RWPE1 (cell line): Measurements from ENCODE around the gene MANEAL.
A peak's percentile ranks its signal among the peaks of the same experiment; 100 is the strongest.

Experiments
- CTCF ChIA-PET: fragments of 350-600 bp; sonication (Branson Sonifier 250); formaldehyde crosslinking; extraction: SDS; loops from one replicate; lab custom pipeline; 2021; lab: Yijun Ruan, JAX
- POLR2A ChIA-PET: fragments of 400-600 bp; formaldehyde crosslinking; extraction: SDS; loops from one replicate; lab custom pipeline; 2020; ENCODE audit warnings: antibody characterized with exemption; ENCODE audit not compliant: low non-redundant PET; lab: Yijun Ruan, JAX
- DNase-seq: peaks from one replicate; pipeline ENCODE4 v3.0.0; 2012; ENCODE audit warnings: low spot score
- H3K27ac ChIP-seq: fragments of 450-650 bp; 2 replicates; pipeline ENCODE4 v1.5.1; 2017
- TF ChIP-seq, protein P1 (sequence below): fragments of 450-650 bp; conservative IDR thresholded peaks from 2 replicates; pipeline ENCODE4 v1.5.1; 2017; ENCODE audit warnings: low read depth, mild to moderate bottlenecking

The MANEAL gene

DNA sequence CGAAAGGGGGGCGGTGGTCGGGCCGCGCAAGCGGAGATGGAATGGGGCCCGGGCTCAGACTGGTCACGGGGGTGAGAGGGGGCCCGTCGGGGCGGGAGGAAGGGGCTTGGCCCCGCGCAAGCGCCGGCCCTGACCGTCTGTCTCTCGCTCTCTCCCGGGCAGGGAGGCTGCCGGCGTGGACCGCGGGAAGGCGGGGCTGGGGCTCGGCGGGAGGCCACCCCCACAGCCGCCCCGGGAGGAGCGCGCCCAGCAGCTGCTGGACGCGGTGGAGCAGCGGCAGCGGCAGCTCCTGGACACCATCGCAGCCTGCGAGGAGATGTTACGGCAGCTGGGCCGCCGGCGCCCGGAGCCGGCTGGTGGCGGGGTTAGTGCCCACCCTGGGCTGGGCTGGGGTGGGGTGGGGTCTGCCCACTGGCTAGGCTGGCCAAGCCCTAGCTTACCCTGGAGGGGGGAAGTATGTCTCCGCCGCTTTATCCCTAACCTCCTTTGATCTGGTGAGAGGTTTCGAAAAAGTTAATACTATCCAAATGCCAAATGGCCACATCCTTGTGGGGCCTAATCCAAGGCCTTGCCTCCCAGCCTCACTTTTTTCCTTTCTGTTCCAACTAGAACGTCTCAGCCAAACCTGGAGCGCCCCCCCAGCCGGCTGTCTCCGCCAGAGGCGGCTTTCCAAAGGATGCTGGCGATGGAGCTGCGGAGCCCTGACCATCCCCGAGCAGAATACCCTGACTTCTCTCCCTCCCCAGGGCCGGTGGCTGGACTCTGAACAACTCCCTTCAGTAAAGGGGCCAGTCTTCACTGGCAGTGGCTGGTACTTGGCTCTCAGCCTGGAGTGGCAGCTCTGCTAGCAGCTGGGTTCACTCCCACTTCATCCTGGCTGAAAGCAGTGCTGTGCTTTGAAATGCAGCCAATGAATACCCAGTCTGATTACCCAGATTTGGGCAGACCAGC lies 15.0 kb downstream of the MANEAL start:
- H3K27ac ChIP-seq, result peak overlapping the region; percentile 89
- TF ChIP-seq, protein P1, sequence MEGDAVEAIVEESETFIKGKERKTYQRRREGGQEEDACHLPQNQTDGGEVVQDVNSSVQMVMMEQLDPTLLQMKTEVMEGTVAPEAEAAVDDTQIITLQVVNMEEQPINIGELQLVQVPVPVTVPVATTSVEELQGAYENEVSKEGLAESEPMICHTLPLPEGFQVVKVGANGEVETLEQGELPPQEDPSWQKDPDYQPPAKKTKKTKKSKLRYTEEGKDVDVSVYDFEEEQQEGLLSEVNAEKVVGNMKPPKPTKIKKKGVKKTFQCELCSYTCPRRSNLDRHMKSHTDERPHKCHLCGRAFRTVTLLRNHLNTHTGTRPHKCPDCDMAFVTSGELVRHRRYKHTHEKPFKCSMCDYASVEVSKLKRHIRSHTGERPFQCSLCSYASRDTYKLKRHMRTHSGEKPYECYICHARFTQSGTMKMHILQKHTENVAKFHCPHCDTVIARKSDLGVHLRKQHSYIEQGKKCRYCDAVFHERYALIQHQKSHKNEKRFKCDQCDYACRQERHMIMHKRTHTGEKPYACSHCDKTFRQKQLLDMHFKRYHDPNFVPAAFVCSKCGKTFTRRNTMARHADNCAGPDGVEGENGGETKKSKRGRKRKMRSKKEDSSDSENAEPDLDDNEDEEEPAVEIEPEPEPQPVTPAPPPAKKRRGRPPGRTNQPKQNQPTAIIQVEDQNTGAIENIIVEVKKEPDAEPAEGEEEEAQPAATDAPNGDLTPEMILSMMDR, result no peak
- ChIA-PET POLR2A (interaction anchor here (0.6 to 1.5 kb wide), 6 partner anchors 43 to 149 kb away, joined by 3 to 7 read pairs (median 4); partner anchors contain the start of genes CDCA8 and MTF1), CTCF (interaction anchor here (0.6 kb wide), 1 partner anchor 34 kb away, joined by 5 read pairs; no protein-coding TSS in a partner anchor)
- DNase-seq, result peak; percentile 74

DNA sequence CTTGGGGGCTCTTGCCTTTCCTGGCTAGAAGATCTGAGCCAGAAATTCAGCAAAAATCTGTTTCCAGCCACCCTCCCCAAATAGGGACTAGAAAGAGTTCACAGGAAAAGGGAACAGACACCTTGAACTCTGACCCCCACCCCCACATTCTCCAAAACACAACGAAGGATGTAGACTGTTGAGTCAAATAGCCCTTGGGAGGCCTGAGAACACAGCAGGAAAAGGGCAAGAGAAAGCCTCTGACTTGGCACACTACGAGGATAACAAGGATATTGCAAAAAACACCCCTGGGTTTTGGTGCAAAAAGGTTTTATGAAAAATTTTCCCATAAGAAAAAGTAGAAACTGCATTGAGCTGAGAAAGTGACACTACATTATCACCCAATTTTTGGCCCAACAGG lies 16.3 kb downstream of the MANEAL start:
- TF ChIP-seq, protein P1, result no peak
- ChIA-PET CTCF (no interaction called here), POLR2A (no interaction called here)
- DNase-seq, result no peak
- H3K27ac ChIP-seq, result no peak overlapping the region

DNA sequence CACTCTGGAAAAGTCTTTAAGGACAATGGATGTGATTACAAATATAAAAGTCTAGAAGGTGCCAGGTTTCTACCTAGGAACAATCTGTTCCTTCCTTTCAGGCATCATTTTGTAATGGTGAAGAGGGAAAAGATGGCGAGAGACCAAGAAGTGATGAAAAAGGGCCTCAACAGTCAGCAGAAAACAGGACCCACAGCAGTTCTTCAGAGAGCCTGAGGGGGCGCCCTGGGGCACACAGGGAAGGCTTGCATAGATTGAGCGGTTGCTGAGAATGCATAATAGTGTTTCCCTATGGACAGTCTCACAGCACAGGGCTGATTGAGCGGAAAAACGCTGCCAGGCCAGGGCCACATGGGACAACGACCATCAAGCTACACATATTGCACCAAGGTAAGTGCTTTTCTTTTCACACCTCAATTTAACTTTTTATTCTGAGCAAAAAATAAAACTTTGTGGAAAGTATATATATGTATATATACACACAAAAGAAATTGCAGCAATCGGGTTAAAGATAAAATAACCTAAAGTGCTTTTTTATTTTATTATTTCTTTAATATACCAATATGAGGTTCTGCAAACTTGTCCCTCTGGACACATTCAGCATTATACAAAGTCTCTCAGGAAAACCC lies 17.5 kb downstream of the MANEAL start:
- DNase-seq, result peak; percentile 48
- TF ChIP-seq, protein P1, result peak; percentile 78
- H3K27ac ChIP-seq, result peak overlapping the region; percentile 37; the same call in 1 of the 2 replicates
- ChIA-PET CTCF (interaction anchor here (0.5 kb wide), 1 partner anchor 308 kb away, joined by 4 read pairs; no protein-coding TSS in a partner anchor), POLR2A (no interaction called here)

DNA sequence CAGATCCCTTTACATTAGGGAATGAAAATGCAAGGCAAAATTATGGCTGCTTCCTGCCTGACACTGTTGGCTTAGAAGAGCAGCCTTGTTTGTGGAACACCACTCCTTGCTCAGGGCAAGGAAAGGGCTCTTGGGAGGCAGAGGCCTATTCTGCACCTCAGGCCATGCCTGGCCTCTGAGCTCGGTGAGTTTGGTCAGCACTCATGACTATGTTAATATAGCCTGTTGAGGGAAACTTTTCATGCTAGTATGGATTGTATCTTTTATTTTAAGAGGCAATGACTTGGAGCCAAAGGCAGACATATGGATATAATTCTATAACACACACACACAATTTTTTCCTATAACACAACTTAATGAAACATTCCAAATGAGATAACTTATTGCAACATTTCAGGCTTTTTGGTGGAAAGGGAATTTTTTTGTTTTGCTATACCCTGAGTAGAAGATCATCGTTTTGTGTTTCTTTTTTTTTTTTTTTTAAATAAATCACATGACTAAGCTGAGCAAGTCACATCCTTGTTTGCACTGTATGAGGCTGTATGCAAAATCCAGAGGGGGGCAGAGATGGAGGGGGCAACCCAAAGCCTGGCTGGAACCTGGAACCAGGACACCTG lies 20.0 kb downstream of the MANEAL start:
- ChIA-PET POLR2A (no interaction called here), CTCF (interaction anchor here (0.7 kb wide), 1 partner anchor 218 kb away, joined by 3 read pairs; the partner anchor contains the start of gene GNL2)
- DNase-seq, result no peak
- H3K27ac ChIP-seq, result no peak overlapping the region
- TF ChIP-seq, protein P1, result no peak

DNA sequence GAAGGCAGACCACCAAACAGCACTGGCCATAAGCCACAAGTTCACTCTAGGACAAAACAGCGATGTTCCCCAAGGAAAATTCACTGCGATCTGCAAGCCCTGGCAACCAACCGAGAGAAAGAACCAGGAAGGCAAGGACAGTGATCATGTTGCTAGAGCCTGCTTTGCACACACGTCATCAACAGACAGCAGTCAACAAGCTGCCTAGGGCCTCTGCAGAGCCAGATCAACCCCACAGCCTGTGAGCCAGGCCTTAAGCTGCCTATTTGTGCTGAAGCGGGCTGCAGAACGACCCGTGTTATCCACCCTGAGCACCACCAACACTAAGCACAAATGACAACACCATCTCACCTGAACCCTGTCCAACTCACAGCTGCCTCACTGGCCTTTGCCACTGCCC lies 20.6 kb downstream of the MANEAL start:
- H3K27ac ChIP-seq, result peak overlapping the region; percentile 22; the same call in 1 of the 2 replicates
- DNase-seq, result no peak
- TF ChIP-seq, protein P1, result no peak
- CTCF ChIA-PET, result no interaction called here
- POLR2A ChIA-PET, result no interaction called here

DNA sequence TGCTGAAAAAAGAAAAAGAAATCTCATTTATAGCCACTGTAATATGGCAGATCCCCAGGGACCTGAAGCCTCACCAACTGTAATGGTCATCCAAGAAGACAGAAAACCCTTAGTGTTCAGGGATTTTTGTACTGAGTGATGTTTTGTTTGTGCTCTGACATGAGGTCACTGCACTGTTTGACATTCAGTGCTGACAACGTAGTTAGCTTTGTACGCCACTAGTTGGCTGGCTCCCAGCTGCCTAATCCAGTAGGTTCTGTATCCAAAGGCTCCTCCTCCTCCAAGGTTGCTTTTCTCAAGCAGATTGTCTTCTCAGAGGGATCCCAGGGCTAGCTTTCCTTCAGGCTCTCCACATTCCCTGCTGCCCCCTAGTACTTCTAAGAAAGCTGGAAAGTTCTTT lies 23.8 kb downstream of the MANEAL start:
- no peak overlapping the region for H3K27ac ChIP-seq
- TF ChIP-seq, protein P1, result no peak
- ChIA-PET POLR2A (no interaction called here), CTCF (interaction anchor here (0.7 kb wide), 1 partner anchor 44 kb away, joined by 3 read pairs; no protein-coding TSS in a partner anchor)
- no peak for DNase-seq
